GM12891 (cell line): ENCODE measurements around the gene SNX30.

ENCODE experiments used
- DNase-seq: peaks from one replicate; pipeline ENCODE4 v3.0.0; 2011; ENCODE audit warnings: low spot score; ENCODE audit not compliant: insufficient read length
- FAIRE-seq: peaks from 2 replicates; lab custom pipeline; 2011; peaks lifted over from hg19 to GRCh38; lab: Jason Lieb, UNC
- PAX5 ChIP-seq: IDR thresholded peaks from 2 replicates; pipeline ENCODE4 v1.6.1; 2011; ENCODE audit warnings: low read length, moderate library complexity, mild to moderate bottlenecking; ENCODE audit not compliant: insufficient read depth, severe bottlenecking
- POLR2A ChIP-seq: IDR thresholded peaks from 2 replicates; pipeline ENCODE4 v1.6.1; 2011; ENCODE audit warnings: low read depth, low read length, control low read depth
- POLR2AphosphoS5 ChIP-seq: IDR thresholded peaks from 2 replicates; pipeline ENCODE4 v1.6.1; 2011; ENCODE audit warnings: low read depth, low read length, control low read depth
- POU2F2 ChIP-seq: IDR thresholded peaks from 2 replicates; pipeline ENCODE4 v1.6.1; 2011; ENCODE audit warnings: low read depth, mild to moderate bottlenecking, control low read depth, low read length, moderate library complexity
- SPI1 ChIP-seq: IDR thresholded peaks from 2 replicates; pipeline ENCODE4 v1.6.1; 2011; ENCODE audit warnings: low read depth, low read length, control low read depth
- TAF1 ChIP-seq: IDR thresholded peaks from 2 replicates; pipeline ENCODE4 v1.6.1; 2011; ENCODE audit warnings: low read depth, low read length, control low read depth

The SNX30 gene

DNA sequence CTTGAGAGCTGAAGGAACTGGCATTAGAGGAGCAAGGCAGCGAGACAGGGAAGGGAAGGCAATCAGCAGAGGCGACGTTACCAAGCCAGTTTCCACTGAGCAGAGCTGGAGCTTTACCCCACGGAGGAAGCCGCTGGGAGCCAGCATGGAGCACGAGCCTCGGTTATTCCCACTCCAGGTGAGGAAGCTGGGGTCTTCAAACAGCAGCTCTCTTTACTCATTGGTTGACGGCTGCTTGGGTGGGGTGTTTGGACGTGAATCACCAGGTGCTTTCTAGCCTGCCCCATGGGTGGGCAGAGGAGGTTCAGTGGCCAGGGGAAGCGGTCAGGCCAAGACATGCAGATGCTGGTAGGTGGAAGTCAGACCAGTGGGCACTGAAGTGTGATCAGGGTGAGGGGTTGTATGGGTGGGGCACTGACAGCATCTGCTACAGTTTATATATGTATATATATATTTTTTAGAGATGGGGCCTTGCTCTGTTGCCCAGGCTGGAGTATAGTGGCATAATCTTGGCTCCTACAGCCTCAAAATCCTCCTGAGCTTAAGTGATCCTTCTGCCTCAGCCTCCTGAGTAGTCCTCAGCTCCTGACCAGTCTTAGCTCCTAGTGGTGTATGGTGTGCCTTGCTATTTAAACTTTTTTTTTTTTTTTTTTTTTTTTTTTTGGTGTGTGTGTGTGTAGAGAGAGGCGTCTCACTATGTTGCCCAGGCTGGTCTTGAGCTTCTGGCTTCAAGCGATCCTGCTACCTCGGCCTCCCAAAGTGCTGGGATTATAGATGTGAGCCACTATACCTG is 12.4 kb downstream of the SNX30 start:
- TF ChIP-seq POLR2AphosphoS5 = no peak
- no peak for DNase-seq
- FAIRE-seq = no peak

DNA sequence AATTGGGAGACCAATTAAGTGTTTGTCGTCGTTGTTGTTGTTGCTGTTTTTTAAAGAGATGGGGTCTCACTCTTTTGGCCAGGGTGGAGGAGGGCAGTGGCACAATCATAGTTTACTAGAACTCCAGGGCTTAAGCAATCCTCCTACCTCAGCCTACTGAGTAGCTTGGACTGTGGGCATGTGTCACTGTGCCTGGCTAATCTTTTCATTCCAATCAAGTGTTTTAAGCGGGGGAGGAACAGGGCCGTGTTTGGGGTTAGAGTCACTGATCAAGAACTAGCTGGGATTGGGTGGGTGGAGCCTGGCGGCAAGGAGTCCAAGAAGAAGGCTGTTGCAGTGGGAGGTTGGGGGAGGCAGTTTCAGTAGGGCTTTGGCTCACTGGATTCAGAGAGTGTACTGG is 13.8 kb downstream of the SNX30 start:
- TF ChIP-seq TAF1 = no peak
- TF ChIP-seq POLR2AphosphoS5 = no peak
- no peak for TF ChIP-seq PAX5
- no peak for TF ChIP-seq POLR2A
- no peak for TF ChIP-seq POU2F2
- no peak for TF ChIP-seq SPI1

DNA sequence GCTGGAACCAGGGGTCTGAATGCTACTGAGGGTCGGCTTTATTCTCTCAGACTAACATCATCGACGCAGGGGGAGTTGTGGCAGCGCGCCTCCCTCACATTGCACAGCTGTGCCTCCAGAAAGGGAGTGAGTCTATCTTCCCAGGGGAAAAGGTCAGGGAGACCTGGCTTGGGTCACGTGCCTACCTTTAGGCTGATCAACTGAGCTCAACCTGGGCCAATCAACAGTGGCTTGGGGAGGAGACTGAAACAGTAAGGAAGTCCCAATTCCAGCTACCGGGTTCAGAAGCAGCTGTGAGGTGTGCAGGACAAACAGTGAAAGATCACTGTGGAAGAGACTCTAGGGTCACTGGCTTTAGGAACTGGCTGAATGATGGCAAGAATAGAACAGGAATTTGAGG is 14.3 kb downstream of the SNX30 start:
- FAIRE-seq = no peak
- no peak for DNase-seq
- TF ChIP-seq POU2F2 = no peak
- no peak for TF ChIP-seq PAX5
- TF ChIP-seq TAF1 = no peak
- no peak for TF ChIP-seq POLR2AphosphoS5
- no peak for TF ChIP-seq SPI1
- TF ChIP-seq POLR2A = no peak

More for the DNA sequence above, 13.8 kb downstream of the SNX30 start:
- no peak for FAIRE-seq
- no peak for DNase-seq

DNA sequence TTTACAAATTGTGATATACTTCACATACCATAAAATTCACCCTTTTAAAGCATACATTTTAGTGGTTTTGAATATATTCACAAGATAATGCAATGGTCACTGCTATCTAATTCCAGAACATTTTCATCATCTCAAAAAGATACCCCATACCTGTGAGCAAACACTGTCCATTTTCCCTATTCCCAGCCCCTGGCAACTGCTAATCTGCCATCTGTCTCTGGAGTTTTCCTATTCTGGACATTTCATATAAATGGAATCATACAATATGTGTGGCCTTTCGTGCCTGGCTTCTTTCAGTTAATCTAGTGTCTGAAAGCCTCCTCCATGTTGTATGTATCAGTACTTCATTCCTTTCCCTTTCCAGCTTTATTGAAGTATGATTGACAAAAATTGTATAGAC is 14.7 kb downstream of the SNX30 start:
- no peak for DNase-seq
- no peak for TF ChIP-seq SPI1
- TF ChIP-seq POU2F2 = no peak
- TF ChIP-seq PAX5 = no peak
- no peak for TF ChIP-seq POLR2AphosphoS5
- no peak for TF ChIP-seq TAF1
- no peak for TF ChIP-seq POLR2A
- no peak for FAIRE-seq

DNA sequence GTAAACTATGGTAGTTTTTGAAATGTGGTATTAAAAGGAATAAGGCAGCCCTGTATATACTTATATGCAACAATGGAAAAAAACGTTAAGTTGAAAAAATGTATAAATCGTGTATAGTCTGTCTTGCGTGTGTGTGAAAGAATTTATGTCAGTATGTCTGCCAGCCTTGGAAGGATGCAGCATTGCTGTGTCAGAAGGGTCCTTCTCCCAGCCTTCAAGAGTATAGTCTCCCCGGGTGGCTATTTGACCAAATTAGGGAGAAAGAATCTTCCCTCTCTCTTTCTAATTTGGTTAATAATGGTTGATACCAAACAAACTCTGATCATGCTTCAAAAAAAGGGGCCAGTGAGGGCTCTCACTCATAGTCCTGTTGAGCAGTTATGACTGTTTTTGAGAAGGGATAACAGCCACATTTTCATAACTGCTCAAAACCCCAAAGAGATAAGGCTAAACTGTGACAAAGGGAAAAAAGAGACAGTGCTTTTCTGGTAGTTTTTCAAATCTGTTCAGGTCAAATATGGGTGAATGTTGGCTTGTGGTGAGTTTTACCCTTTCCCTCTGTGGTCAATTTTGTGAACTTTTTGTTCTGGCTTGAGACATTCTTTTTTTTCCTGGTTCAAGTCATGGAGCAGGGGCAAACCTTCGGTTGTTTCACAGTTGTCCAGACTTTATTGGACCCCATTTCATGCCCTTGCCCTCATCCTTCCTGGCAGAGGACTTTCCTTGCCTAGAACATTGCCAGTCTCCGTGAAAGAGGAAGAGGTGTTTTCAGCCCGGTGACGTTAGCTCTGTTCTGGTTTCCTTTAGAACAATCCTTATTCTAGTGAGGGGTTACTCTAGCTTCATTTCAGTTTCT is 21.0 kb downstream of the SNX30 start:
- FAIRE-seq = peak; percentile 85
- DNase-seq = no peak
- TF ChIP-seq SPI1 (peak; percentile 82), POU2F2 (no peak), POLR2AphosphoS5 (no peak)

DNA sequence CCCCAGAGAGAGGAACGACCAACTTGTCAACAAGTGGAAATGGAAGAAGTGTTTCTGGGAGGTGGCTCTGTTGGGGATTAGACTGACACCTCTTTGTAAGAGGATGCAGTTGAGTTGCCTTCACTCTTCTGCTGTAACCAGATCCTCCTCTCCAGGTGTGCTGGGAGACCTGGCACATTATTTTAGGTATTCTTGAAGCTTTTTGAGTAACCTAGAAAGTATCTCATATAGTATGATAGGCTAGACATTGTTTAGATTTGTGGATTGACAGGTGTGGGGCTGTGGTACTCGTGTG is 21.6 kb downstream of the SNX30 start:
- FAIRE-seq (no peak), DNase-seq (no peak)
- TF ChIP-seq SPI1 (no peak), POLR2A (no peak), TAF1 (no peak), POU2F2 (no peak), POLR2AphosphoS5 (no peak), PAX5 (no peak)

DNA sequence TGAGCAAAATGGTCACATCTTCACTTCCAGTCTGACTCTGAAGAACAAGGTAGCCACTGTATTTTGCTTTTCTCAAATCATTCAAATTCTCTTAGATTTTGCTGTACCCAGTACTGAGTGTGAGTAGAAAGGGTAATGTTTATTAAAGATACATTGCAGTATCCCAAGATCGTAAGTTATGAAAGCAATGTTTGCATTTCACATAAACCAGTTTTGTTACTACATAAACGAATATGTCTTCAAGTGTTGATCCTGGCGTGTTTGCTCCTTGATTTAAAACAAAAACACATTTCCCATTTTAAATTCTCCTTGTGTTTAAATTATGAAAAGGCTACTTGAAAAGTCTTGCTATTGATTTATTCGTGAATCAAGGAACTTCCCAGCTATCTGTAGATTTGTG is 22.0 kb downstream of the SNX30 start:
- TF ChIP-seq POLR2A (no peak), POLR2AphosphoS5 (no peak), PAX5 (no peak), POU2F2 (no peak), TAF1 (no peak), SPI1 (no peak)
- FAIRE-seq (no peak), DNase-seq (no peak)

DNA sequence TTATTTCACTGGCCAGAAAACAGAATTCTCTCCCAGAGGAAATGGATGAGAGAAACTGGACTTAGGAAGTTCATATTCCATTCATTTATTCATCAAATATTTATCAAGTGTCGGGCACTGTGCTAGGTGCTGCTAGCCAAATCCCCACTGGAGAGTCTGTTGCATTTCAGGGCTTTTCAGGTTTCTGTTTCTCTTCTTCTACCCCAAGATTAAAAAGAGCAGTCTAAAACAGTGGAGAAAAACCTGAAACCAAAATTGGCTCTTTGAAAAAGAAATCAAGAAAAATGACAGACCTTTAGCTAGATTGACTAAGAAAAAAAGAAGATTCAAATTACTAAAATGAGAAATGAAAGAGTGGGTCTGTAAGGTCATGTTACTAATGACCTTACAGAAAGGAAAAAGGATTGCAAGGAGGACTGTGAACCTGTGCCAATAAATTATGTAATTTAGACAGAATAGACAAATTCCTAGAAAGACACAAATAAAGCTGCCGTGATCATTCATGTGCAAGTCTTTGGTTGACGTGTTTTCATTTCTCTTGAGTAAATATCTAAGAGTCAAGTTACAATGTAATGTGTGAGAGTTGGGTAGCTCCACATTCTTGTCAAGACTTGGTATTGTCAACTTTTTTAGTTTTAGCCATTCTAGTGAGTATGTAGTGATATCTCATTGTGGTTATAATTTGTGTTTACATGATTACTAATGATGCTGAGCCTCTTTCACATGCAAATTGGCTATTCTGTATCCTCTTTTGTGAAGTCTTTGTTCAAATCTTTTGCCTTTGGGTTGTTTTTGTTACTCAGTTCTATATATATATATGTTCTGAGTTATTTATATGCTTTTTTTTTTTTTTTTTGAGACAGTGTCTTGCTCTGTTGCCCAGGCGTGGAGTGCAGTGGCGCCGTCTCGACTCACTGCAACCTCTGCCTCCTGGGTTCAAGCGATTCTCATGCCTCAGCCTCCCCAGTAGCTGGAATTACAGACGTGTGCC is 23.7 kb downstream of the SNX30 start:
- no peak for DNase-seq

DNA sequence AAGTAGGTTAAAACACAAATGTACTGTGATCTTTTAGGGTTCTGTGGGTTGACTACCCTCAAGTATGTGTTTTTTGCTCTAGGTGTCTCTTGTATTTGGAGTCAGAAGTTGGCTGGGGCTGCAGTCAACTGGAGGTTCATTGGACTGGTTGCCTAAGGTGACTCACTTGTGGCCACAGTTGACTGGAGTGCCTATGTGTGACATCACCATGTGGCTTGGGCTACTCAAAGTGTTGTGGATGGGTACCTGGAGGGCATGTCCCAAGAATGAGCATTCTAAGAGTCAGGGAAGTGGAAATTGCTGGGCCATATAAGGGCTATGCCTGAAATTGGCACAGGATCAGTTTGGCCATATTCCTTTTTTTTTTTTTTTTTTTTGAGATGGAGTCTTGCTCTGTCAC is 27.4 kb downstream of the SNX30 start:
- TF ChIP-seq TAF1 (no peak), SPI1 (no peak), POU2F2 (no peak), PAX5 (no peak), POLR2AphosphoS5 (no peak), POLR2A (no peak)
- FAIRE-seq (peak; percentile 5), DNase-seq (no peak)

More for the DNA sequence above, 23.7 kb downstream of the SNX30 start:
- TF ChIP-seq TAF1 = no peak
- no peak for FAIRE-seq
